Endothelial cell of umbilical vein (primary cell): ENCODE measurements around the gene PCARE. TPM values are rescaled to one million over a fixed set of nuclear protein-coding genes. Genes with fewer than 3 reads are reported as not detected.

Experiments used
- BruUV-seq: library from RNA; stranded (reverse); fragments of 400-500 nt; replicated peaks from 2 replicates; lab custom pipeline; 2021; lab: Mats Ljungman, UMichigan
- CTCF ChIA-PET: fragments of 300-600, 350-600 bp; sonication (Branson Sonifier 250); formaldehyde crosslinking; loops from one replicate; lab custom pipeline; 2021; ENCODE audit warnings: antibody characterized with exemption, inconsistent platforms; lab: Charles Lee
- POLR2A ChIA-PET: fragments of 300-600, 350-600 bp; sonication (Branson Sonifier 250); formaldehyde crosslinking; loops from one replicate; lab custom pipeline; 2021; ENCODE audit warnings: antibody characterized with exemption, inconsistent platforms; lab: Charles Lee
- DNase-seq: peaks from one replicate; pipeline ENCODE4 v3.0.0-alpha.2; 2011; ENCODE audit warnings: low read depth, low spot score
- FAIRE-seq: peaks from 2 replicates; lab custom pipeline; 2011; peaks lifted over from hg19 to GRCh38; lab: Jason Lieb, UNC
- H2AFZ ChIP-seq: 2 replicates; pipeline ENCODE4 v1.6.0; 2012; ENCODE audit warnings: low read depth, low read length, control low read depth, inconsistent platforms
- H3K27ac ChIP-seq: 2 replicates; pipeline ENCODE4 v1.5.1; 2011; ENCODE audit warnings: low read depth, mild to moderate bottlenecking, control low read depth, low read length, moderate library complexity; ENCODE audit not compliant: insufficient read depth
- H3K27me3 ChIP-seq, 2 experiments: 2 replicates each; pipeline versions ENCODE4 v1.6.0 to v1.6.1; 2011; ENCODE audit warnings: low read length in 2 of 2, mixed read lengths in 1 of 2; ENCODE audit not compliant: control insufficient read depth in 2 of 2, insufficient read depth in 2 of 2
- H3K36me3 ChIP-seq, 2 experiments: 2 replicates in 1 of 2; 3 replicates in 1 of 2; pipeline ENCODE4 v1.5.1; 2011; ENCODE audit warnings: low read length in 2 of 2, mild to moderate bottlenecking in 1 of 2, moderate library complexity in 1 of 2; ENCODE audit not compliant: control insufficient read depth in 2 of 2, insufficient read depth in 2 of 2; ENCODE audit errors: extremely low read depth in 1 of 2
- H3K4me1 ChIP-seq: 3 replicates; pipeline ENCODE4 v1.5.1; 2011; ENCODE audit warnings: mild to moderate bottlenecking, low read length; ENCODE audit not compliant: control insufficient read depth, insufficient read depth; ENCODE audit errors: extremely low read depth
- H3K4me2 ChIP-seq: 2 replicates; pipeline ENCODE4 v1.6.1; 2011; ENCODE audit warnings: low read length, control low read depth, mixed read lengths; ENCODE audit not compliant: insufficient read depth
- H3K4me3 ChIP-seq, 3 experiments: fragments of 200-600 bp in 1 of 3; sonication (generic), shearing (Covaris generic) in 1 of 3; replicated peaks in 1 of 3; 2 replicates each; pipeline ENCODE4 v1.5.1; 2011 to 2016; ENCODE audit warnings: control low read depth in 3 of 3, low read length in 3 of 3, mild to moderate bottlenecking in 2 of 3, inconsistent platforms in 1 of 3, low read depth in 1 of 3, moderate library complexity in 1 of 3; ENCODE audit not compliant: insufficient read depth in 1 of 3
- H3K79me2 ChIP-seq: 2 replicates; pipeline ENCODE4 v1.6.0; 2012; ENCODE audit warnings: low read length, inconsistent platforms; ENCODE audit not compliant: control insufficient read depth, insufficient read depth
- H3K9ac ChIP-seq: replicated peaks from 2 replicates; pipeline ENCODE3; 2011; ENCODE audit warnings: low read length, control low read depth; ENCODE audit not compliant: insufficient read depth; ENCODE audit errors: extremely low read depth
- H3K9me1 ChIP-seq: replicated peaks from 3 replicates; pipeline ENCODE4 v1.6.0; 2011; ENCODE audit warnings: mild to moderate bottlenecking, low read length; ENCODE audit not compliant: control insufficient read depth, insufficient read depth; ENCODE audit errors: extremely low read depth
- H3K9me3 ChIP-seq: replicated peaks from 2 replicates; pipeline ENCODE4 v1.5.1; 2012; ENCODE audit warnings: low read length, inconsistent platforms; ENCODE audit not compliant: control insufficient read depth, insufficient read depth
- H4K20me1 ChIP-seq: replicated peaks from 2 replicates; pipeline ENCODE3; 2011; ENCODE audit warnings: mild to moderate bottlenecking, low read length; ENCODE audit not compliant: control insufficient read depth, insufficient read depth; ENCODE audit errors: extremely low read depth
- CTCF ChIP-seq, 2 donors: IDR thresholded peaks; 1 replicate in 1 of 2; 2 replicates in 1 of 2; pipeline ENCODE4 v1.5.1; 2011; ENCODE audit warnings: low read length in 2 of 2, mild to moderate bottlenecking in 2 of 2, moderate library complexity in 2 of 2, control low read depth in 1 of 2, inconsistent platforms in 1 of 2, low read depth in 1 of 2; ENCODE audit not compliant: insufficient read depth in 1 of 2; ENCODE audit errors: extremely low read depth in 1 of 2
- EZH2 ChIP-seq: IDR thresholded peaks from 2 replicates; pipeline ENCODE4 v1.6.1; 2012; ENCODE audit warnings: borderline replicate concordance, low read depth, mild to moderate bottlenecking, moderate library complexity, low read length, inconsistent platforms; ENCODE audit not compliant: severe bottlenecking
- FOS ChIP-seq: IDR thresholded peaks from 2 replicates; pipeline ENCODE4 v1.6.1; 2011; ENCODE audit warnings: mild to moderate bottlenecking, low read length, moderate library complexity, borderline replicate concordance; ENCODE audit not compliant: insufficient read depth
- GATA2 ChIP-seq: IDR thresholded peaks from 2 replicates; pipeline ENCODE4 v1.7.0; 2011; ENCODE audit warnings: low read depth, mild to moderate bottlenecking, moderate library complexity, mixed read lengths, low read length; ENCODE audit not compliant: insufficient read length, insufficient read depth
- JUN ChIP-seq: IDR thresholded peaks from 2 replicates; pipeline ENCODE4 v1.6.1; 2011; ENCODE audit warnings: borderline replicate concordance, low read depth; ENCODE audit not compliant: insufficient read length, insufficient read depth
- MAX ChIP-seq: IDR thresholded peaks from 2 replicates; pipeline ENCODE4 v1.6.1; 2011; ENCODE audit not compliant: insufficient read depth, insufficient read length
- MYC ChIP-seq: IDR thresholded peaks from one replicate; pipeline ENCODE4 v1.6.1; 2011; ENCODE audit warnings: mild to moderate bottlenecking, low read depth, low read length
- POLR2A ChIP-seq: IDR thresholded peaks from 2 replicates; pipeline ENCODE4 v1.6.1; 2012; ENCODE audit warnings: low read depth, mild to moderate bottlenecking, control low read depth, low read length
- POLR2AphosphoS5 ChIP-seq: IDR thresholded peaks from 2 replicates; pipeline ENCODE4 v1.6.1; 2012; ENCODE audit warnings: low read depth, mild to moderate bottlenecking, control low read depth, low read length, moderate library complexity; ENCODE audit not compliant: insufficient read depth
- dilution Hi-C: fragments of 300-500 bp; cut with MboI; formaldehyde crosslinking; loops from one replicate; pipeline ENCODE4 v1.15.0; 2019; ENCODE audit warnings: low sequenced_read_pairs; ENCODE audit not compliant: extremely low pct_ligation_motif_present
- intact Hi-C: fragments of 100-400 bp; cut with micrococcal nuclease; formaldehyde crosslinking; loops from one replicate; pipeline ENCODE4 v1.10.0; 2022
- polyA plus RNA-seq, 4 experiments: library from polyadenylated mRNA; depleted of rRNA in 3 of 4; stranded (reverse) in 3 of 4; unstranded in 1 of 4; fragments of >200 nt; gene quantifications; 2 replicates each; pipeline versions ENCODE4 v1.2.1 to v1.2.3, GENCODE V29; 2011 to 2012; ENCODE audit warnings: missing spikeins in 1 of 4
- total RNA-seq: library from RNA; stranded (reverse); gene quantifications from 2 replicates; pipeline ENCODE4 v1.2.3, GENCODE V29; 2021

Gene PCARE
- total and polyA plus RNA-seq, 2 donors (not counting 3 experiments of a cell fraction or from before 2014, with no cell fraction given): not detected

- no peaks in the 10 kb centered on the region for H3K4me1 ChIP-seq
- TF ChIP-seq FOS (no peak), MAX (no peak), JUN (no peak), POLR2AphosphoS5 (no peak), CTCF (IDR thresholded peaks at IDR 0.05; ENCODE audit: extremely low read depth in 1 of 2, insufficient read depth in 1 of 2, low read depth in 1 of 2, low read length in 2 of 2) (no peak), MYC (no peak), GATA2 (no peak), EZH2 (no peak), POLR2A (no peak)
- H3K27ac ChIP-seq: no peak overlapping the region
- no peaks in the 10 kb centered on the region for H3K79me2 ChIP-seq
- H3K9me1 ChIP-seq: no peaks in the 10 kb centered on the region
- no peak overlapping the region for H3K4me3 ChIP-seq
- no peak overlapping the region for H3K9ac ChIP-seq
- BruUV-seq: no TSS peak
- ChIA-PET CTCF (no interaction called here), POLR2A (no interaction called here)
- no peaks in the 10 kb centered on the region for H3K27me3 ChIP-seq
- no peak overlapping the region for H3K4me2 ChIP-seq
- FAIRE-seq (no peak), DNase-seq (no peak)
- intact Hi-C loops (no loop called here), dilution Hi-C loops (no loop called here)
- H3K36me3 ChIP-seq: no peaks in the 10 kb centered on the region
- H4K20me1 ChIP-seq: no peaks in the 10 kb centered on the region
- no peak overlapping the region for H2AFZ ChIP-seq
- no peaks in the 10 kb centered on the region for H3K9me3 ChIP-seq
Measured at GRCh38 chr2:29100564-29100963, 26.2 kb upstream of the PCARE start.
